Fibroblast of lung (primary cell): Measurements from ENCODE around the gene ZNF546.

ENCODE experiments used
- EZH2 ChIP-seq: IDR thresholded peaks from 2 replicates; pipeline ENCODE4 v1.5.1; 2012; ENCODE audit warnings: low read length, control low read depth, mild to moderate bottlenecking; ENCODE audit errors: missing control alignments
- TF ChIP-seq, protein P1 (sequence below), 2 donors: IDR thresholded peaks in 1 of 2; conservative IDR thresholded peaks in 1 of 2; 1 replicate in 1 of 2; 2 replicates in 1 of 2; pipeline ENCODE4 v1.5.1; 2011 to 2012; ENCODE audit warnings: low read length in 2 of 2, control low read depth in 1 of 2, inconsistent platforms in 1 of 2, low read depth in 1 of 2, mild to moderate bottlenecking in 1 of 2

- TF ChIP-seq, protein P1, sequence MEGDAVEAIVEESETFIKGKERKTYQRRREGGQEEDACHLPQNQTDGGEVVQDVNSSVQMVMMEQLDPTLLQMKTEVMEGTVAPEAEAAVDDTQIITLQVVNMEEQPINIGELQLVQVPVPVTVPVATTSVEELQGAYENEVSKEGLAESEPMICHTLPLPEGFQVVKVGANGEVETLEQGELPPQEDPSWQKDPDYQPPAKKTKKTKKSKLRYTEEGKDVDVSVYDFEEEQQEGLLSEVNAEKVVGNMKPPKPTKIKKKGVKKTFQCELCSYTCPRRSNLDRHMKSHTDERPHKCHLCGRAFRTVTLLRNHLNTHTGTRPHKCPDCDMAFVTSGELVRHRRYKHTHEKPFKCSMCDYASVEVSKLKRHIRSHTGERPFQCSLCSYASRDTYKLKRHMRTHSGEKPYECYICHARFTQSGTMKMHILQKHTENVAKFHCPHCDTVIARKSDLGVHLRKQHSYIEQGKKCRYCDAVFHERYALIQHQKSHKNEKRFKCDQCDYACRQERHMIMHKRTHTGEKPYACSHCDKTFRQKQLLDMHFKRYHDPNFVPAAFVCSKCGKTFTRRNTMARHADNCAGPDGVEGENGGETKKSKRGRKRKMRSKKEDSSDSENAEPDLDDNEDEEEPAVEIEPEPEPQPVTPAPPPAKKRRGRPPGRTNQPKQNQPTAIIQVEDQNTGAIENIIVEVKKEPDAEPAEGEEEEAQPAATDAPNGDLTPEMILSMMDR (conservative IDR thresholded peaks at IDR 0.05 in 1 of 2, IDR thresholded peaks at IDR 0.05 in 1 of 2; ENCODE audit: low read depth in 1 of 2, low read length in 2 of 2) = no peak
- no peak for TF ChIP-seq EZH2
Measured at GRCh38 chr19:39953915-39954314, 42.9 kb upstream of the ZNF546 start.
